GM12878 (cell line): ENCODE data around the gene LIMCH1. TPM values are rescaled to one million over a fixed set of nuclear protein-coding genes. Genes with fewer than 3 reads are reported as not detected.

Source experiments
- ATAC-seq: fragments of 200-7000 bp; cut with Tn5 transposase; 3 replicates; pipeline ENCODE4 v1.9.1; 2020; ENCODE audit warnings: mild to moderate bottlenecking, moderate library complexity
- BruUV-seq: library from RNA; stranded (reverse); fragments of 400-500 nt; replicated peaks from 2 replicates; lab custom pipeline; 2021; lab: Mats Ljungman, UMichigan
- CTCF ChIA-PET: fragments of 300-600 bp; sonication (Branson Sonifier 250); formaldehyde crosslinking; extraction: SDS; loops from one replicate; lab custom pipeline; 2021; ENCODE audit warnings: inconsistent platforms; lab: Yijun Ruan, JAX
- POLR2A ChIA-PET: fragments of 350-600 bp; formaldehyde crosslinking; extraction: SDS; loops from one replicate; lab custom pipeline; 2021; ENCODE audit warnings: inconsistent platforms; lab: Charles Lee
- RAD21 ChIA-PET: fragments of 300-600 bp; sonication (Branson Sonifier 250); formaldehyde crosslinking; loops from one replicate; lab custom pipeline; 2023; ENCODE audit warnings: antibody characterized with exemption; ENCODE audit not compliant: unreplicated experiment; lab: Charles Lee
- SMC1A ChIA-PET: fragments of 300-600 bp; sonication (Branson Sonifier 250); formaldehyde crosslinking; loops from one replicate; lab custom pipeline; 2023; ENCODE audit not compliant: unreplicated experiment, uncharacterized antibody; lab: Charles Lee
- DNase-seq: peaks from one replicate; pipeline ENCODE4 v3.0.0-alpha.2; 2011; ENCODE audit warnings: low read depth, low spot score
- FAIRE-seq: peaks from 3 replicates; lab custom pipeline; 2011; peaks lifted over from hg19 to GRCh38; lab: Jason Lieb, UNC
- H2AFZ ChIP-seq: 2 replicates; pipeline ENCODE4 v1.6.0; 2011; ENCODE audit warnings: low read depth, low read length, control low read depth; ENCODE audit not compliant: control insufficient read depth
- H3K27ac ChIP-seq: 2 replicates; pipeline ENCODE4 v1.5.1; 2011; ENCODE audit warnings: control low read depth; ENCODE audit not compliant: control insufficient read depth, insufficient read depth
- H3K27me3 ChIP-seq, 2 experiments: replicated peaks in 1 of 2; 2 replicates each; pipeline versions ENCODE4 v1.6.0 to v1.6.1; 2011; ENCODE audit warnings: low read length in 1 of 2; ENCODE audit not compliant: control insufficient read depth in 2 of 2, insufficient read depth in 2 of 2
- H3K36me3 ChIP-seq, 2 experiments: 2 replicates each; pipeline ENCODE4 v1.5.1; 2011; ENCODE audit warnings: low read length in 1 of 2; ENCODE audit not compliant: control insufficient read depth in 2 of 2, insufficient read depth in 2 of 2
- H3K4me1 ChIP-seq: 2 replicates; pipeline ENCODE4 v1.6.1; 2011; ENCODE audit warnings: mild to moderate bottlenecking, low read length, moderate library complexity, mixed read lengths; ENCODE audit not compliant: control insufficient read depth, insufficient read depth
- H3K4me2 ChIP-seq: 2 replicates; pipeline ENCODE4 v1.6.0; 2011; ENCODE audit warnings: control low read depth; ENCODE audit not compliant: control insufficient read depth, insufficient read depth
- H3K4me3 ChIP-seq: fragments of 200-600 bp; sonication (generic); 2 replicates; pipeline ENCODE4 v1.5.1; 2016
- H3K79me2 ChIP-seq: 2 replicates; pipeline ENCODE4 v1.6.0; 2011; ENCODE audit warnings: low read length; ENCODE audit not compliant: control insufficient read depth, insufficient read depth
- H3K9ac ChIP-seq: 2 replicates; pipeline ENCODE4 v1.8.0; 2011; ENCODE audit warnings: low read length, control low read depth, mixed read lengths; ENCODE audit not compliant: control insufficient read depth, insufficient read depth
- H3K9me3 ChIP-seq: replicated peaks from 3 replicates; pipeline ENCODE4 v1.5.1; 2011; ENCODE audit warnings: mild to moderate bottlenecking, low read length; ENCODE audit not compliant: control insufficient read depth, insufficient read depth
- H4K20me1 ChIP-seq: 2 replicates; pipeline ENCODE4 v1.6.0; 2011; ENCODE audit not compliant: control insufficient read depth, insufficient read depth
- ASH2L ChIP-seq: fragments of 300-600, 200-600 bp; sonication (generic); IDR thresholded peaks from 2 replicates; pipeline ENCODE4 v1.6.1; 2017; ENCODE audit warnings: low read depth, mild to moderate bottlenecking, borderline replicate concordance
- CBX3 ChIP-seq: fragments of 200-600 bp; sonication (generic); IDR thresholded peaks from 2 replicates; pipeline ENCODE4 v1.6.1; 2016; ENCODE audit warnings: low read depth, borderline replicate concordance
- FOXM1 ChIP-seq: IDR thresholded peaks from 2 replicates; pipeline ENCODE4 v1.6.1; 2012; ENCODE audit warnings: low read depth, mild to moderate bottlenecking, inconsistent platforms, low read length, moderate library complexity
- NBN ChIP-seq: fragments of 450-650 bp; IDR thresholded peaks from 2 replicates; pipeline ENCODE4 v1.6.1; 2016
- NFXL1 ChIP-seq: fragments of 450-650 bp; IDR thresholded peaks from 2 replicates; pipeline ENCODE4 v1.6.1; 2017; ENCODE audit warnings: antibody characterized with exemption, mild to moderate bottlenecking, borderline replicate concordance
- NR2F1 ChIP-seq: fragments of 450-650 bp; conservative IDR thresholded peaks from 2 replicates; pipeline ENCODE4 v1.6.1; 2017; ENCODE audit warnings: mild to moderate bottlenecking
- NRF1 ChIP-seq: conservative IDR thresholded peaks from 2 replicates; pipeline ENCODE4 v1.6.1; 2011; ENCODE audit warnings: mild to moderate bottlenecking, low read depth, low read length, improper control_type of control experiment
- ZSCAN29 ChIP-seq: fragments of 450-650 bp; IDR thresholded peaks from 2 replicates; pipeline ENCODE4 v1.6.1; 2017; ENCODE audit warnings: mild to moderate bottlenecking, moderate library complexity
- WGBS: methylation state at CpG from one replicate; pipeline ENCODE4 v1.1.6; 2016; ENCODE audit warnings: low lambda C conversion rate; ENCODE audit not compliant: insufficient replicate concordance, insufficient coverage; ENCODE audit errors: missing lambda C conversion rate; 5-methylcytosine and 5-hydroxymethylcytosine counted together
- in situ Hi-C: fragments of 300-500 bp; cut with MboI; formaldehyde crosslinking; loops from 9 replicates; pipeline ENCODE4 v1.14.3; 2018; ENCODE audit warnings: mixed read lengths
- intact Hi-C: fragments of 100-400 bp; cut with micrococcal nuclease; formaldehyde crosslinking; loops from one replicate; pipeline ENCODE4 v1.14.2; 2022; ENCODE audit not compliant: unreplicated experiment
- polyA plus RNA-seq, 11 experiments: library from polyadenylated mRNA; depleted of rRNA in 4 of 11; unstranded in 6 of 11; stranded (reverse) in 5 of 11; fragments of >200 nt; fragmentation: Nextera tagmentation in 4 of 11; fragmentation: Illumina TruSeq in 1 of 11; extraction: Ambion mirVana in 4 of 11; extraction: Trizol in 1 of 11; gene quantifications; 1 replicate in 1 of 11; 2 replicates in 10 of 11; pipeline versions ENCODE4 v1.2.1 to v1.2.3, GENCODE V29; 2011 to 2016; ENCODE audit warnings: inconsistent platforms in 2 of 11, missing spikeins in 2 of 11, low read depth in 1 of 11
- total RNA-seq, 4 experiments: library from RNA; depleted of rRNA in 3 of 4; stranded (reverse); fragments of >200 nt in 3 of 4; fragmentation: Illumina TruSeq in 1 of 4; extraction: Trizol in 1 of 4; gene quantifications; 2 replicates each; pipeline versions ENCODE4 v1.2.1 to v1.2.3, GENCODE V29; 2013 to 2021
- TF ChIP-seq, protein P1 (sequence below): fragments of 450-650 bp; conservative IDR thresholded peaks from 2 replicates; pipeline ENCODE4 v1.6.1; 2017; ENCODE audit warnings: mild to moderate bottlenecking, moderate library complexity
- TF ChIP-seq, protein P2 (sequence below): IDR thresholded peaks from 2 replicates; pipeline ENCODE4 v1.6.1; 2012; ENCODE audit warnings: improper control_type of control experiment, low read depth, low read length; ENCODE audit not compliant: insufficient replicate concordance
- TF ChIP-seq, protein P3 (sequence below): IDR thresholded peaks from 2 replicates; pipeline ENCODE4 v1.6.1; 2011; ENCODE audit warnings: low read depth, low read length, improper control_type of control experiment, borderline replicate concordance
- TF ChIP-seq, protein P4 (sequence below): fragments of 450-650 bp; IDR thresholded peaks from 2 replicates; pipeline ENCODE4 v1.6.1; 2016; ENCODE audit warnings: mild to moderate bottlenecking, moderate library complexity, borderline replicate concordance

The LIMCH1 gene
- total and polyA plus RNA-seq, 10 of the 15 experiments (the other 5 are each of a cell fraction or from before 2014, with no cell fraction given), result 0.07 to 0.15 TPM; not detected in 8

GRCh38 chr4:41517121-41517520 is 20.8 kb upstream of the LIMCH1 start:
- FAIRE-seq, result no peak
- RAD21 ChIA-PET, result no interaction called here
- H3K4me2 ChIP-seq, result no peak overlapping the region
- no peaks in the 10 kb centered on the region for H3K36me3 ChIP-seq
- no peak overlapping the region for H2AFZ ChIP-seq
- no peaks in the 10 kb centered on the region for H4K20me1 ChIP-seq
- 28% methylated on average over 4 of the region's 4 CpGs for WGBS
- H3K4me3 ChIP-seq, result no peak overlapping the region
- H3K27ac ChIP-seq, result no peak overlapping the region
- intact Hi-C loops, result no loop called here
- CTCF ChIA-PET, result no interaction called here
- no peak for ATAC-seq
- no peak for DNase-seq
- no peaks in the 10 kb centered on the region for H3K4me1 ChIP-seq
- in situ Hi-C loops, result no loop called here
- POLR2A ChIA-PET, result no interaction called here
- no peak overlapping the region for H3K9ac ChIP-seq
- no peaks in the 10 kb centered on the region for H3K79me2 ChIP-seq
- peaks cover 0 to 2% of the 10 kb centered on the region in 2 experiments; a peak in 1 of 4 replicates for H3K27me3 ChIP-seq
- SMC1A ChIA-PET, result interaction anchor here (1.5 kb wide), 1 partner anchor 90 kb away, joined by 3 read pairs; no protein-coding TSS in a partner anchor
- H3K9me3 ChIP-seq, result no peaks in the 10 kb centered on the region
- no TSS peak for BruUV-seq
- TF ChIP-seq NR2F1 (no peak), ASH2L (no peak), ZSCAN29 (no peak), FOXM1 (no peak), NBN (no peak), NFXL1 (no peak), NRF1 (no peak), CBX3 (no peak)
- TF ChIP-seq, protein P1, sequence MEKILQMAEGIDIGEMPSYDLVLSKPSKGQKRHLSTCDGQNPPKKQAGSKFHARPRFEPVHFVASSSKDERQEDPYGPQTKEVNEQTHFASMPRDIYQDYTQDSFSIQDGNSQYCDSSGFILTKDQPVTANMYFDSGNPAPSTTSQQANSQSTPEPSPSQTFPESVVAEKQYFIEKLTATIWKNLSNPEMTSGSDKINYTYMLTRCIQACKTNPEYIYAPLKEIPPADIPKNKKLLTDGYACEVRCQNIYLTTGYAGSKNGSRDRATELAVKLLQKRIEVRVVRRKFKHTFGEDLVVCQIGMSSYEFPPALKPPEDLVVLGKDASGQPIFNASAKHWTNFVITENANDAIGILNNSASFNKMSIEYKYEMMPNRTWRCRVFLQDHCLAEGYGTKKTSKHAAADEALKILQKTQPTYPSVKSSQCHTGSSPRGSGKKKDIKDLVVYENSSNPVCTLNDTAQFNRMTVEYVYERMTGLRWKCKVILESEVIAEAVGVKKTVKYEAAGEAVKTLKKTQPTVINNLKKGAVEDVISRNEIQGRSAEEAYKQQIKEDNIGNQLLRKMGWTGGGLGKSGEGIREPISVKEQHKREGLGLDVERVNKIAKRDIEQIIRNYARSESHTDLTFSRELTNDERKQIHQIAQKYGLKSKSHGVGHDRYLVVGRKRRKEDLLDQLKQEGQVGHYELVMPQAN, result no peak
- TF ChIP-seq, protein P2, sequence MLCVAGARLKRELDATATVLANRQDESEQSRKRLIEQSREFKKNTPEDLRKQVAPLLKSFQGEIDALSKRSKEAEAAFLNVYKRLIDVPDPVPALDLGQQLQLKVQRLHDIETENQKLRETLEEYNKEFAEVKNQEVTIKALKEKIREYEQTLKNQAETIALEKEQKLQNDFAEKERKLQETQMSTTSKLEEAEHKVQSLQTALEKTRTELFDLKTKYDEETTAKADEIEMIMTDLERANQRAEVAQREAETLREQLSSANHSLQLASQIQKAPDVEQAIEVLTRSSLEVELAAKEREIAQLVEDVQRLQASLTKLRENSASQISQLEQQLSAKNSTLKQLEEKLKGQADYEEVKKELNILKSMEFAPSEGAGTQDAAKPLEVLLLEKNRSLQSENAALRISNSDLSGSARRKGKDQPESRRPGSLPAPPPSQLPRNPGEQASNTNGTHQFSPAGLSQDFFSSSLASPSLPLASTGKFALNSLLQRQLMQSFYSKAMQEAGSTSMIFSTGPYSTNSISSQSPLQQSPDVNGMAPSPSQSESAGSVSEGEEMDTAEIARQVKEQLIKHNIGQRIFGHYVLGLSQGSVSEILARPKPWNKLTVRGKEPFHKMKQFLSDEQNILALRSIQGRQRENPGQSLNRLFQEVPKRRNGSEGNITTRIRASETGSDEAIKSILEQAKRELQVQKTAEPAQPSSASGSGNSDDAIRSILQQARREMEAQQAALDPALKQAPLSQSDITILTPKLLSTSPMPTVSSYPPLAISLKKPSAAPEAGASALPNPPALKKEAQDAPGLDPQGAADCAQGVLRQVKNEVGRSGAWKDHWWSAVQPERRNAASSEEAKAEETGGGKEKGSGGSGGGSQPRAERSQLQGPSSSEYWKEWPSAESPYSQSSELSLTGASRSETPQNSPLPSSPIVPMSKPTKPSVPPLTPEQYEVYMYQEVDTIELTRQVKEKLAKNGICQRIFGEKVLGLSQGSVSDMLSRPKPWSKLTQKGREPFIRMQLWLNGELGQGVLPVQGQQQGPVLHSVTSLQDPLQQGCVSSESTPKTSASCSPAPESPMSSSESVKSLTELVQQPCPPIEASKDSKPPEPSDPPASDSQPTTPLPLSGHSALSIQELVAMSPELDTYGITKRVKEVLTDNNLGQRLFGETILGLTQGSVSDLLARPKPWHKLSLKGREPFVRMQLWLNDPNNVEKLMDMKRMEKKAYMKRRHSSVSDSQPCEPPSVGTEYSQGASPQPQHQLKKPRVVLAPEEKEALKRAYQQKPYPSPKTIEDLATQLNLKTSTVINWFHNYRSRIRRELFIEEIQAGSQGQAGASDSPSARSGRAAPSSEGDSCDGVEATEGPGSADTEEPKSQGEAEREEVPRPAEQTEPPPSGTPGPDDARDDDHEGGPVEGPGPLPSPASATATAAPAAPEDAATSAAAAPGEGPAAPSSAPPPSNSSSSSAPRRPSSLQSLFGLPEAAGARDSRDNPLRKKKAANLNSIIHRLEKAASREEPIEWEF, result no peak
- TF ChIP-seq, protein P3, sequence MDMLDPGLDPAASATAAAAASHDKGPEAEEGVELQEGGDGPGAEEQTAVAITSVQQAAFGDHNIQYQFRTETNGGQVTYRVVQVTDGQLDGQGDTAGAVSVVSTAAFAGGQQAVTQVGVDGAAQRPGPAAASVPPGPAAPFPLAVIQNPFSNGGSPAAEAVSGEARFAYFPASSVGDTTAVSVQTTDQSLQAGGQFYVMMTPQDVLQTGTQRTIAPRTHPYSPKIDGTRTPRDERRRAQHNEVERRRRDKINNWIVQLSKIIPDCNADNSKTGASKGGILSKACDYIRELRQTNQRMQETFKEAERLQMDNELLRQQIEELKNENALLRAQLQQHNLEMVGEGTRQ, result no peak
- TF ChIP-seq, protein P4, sequence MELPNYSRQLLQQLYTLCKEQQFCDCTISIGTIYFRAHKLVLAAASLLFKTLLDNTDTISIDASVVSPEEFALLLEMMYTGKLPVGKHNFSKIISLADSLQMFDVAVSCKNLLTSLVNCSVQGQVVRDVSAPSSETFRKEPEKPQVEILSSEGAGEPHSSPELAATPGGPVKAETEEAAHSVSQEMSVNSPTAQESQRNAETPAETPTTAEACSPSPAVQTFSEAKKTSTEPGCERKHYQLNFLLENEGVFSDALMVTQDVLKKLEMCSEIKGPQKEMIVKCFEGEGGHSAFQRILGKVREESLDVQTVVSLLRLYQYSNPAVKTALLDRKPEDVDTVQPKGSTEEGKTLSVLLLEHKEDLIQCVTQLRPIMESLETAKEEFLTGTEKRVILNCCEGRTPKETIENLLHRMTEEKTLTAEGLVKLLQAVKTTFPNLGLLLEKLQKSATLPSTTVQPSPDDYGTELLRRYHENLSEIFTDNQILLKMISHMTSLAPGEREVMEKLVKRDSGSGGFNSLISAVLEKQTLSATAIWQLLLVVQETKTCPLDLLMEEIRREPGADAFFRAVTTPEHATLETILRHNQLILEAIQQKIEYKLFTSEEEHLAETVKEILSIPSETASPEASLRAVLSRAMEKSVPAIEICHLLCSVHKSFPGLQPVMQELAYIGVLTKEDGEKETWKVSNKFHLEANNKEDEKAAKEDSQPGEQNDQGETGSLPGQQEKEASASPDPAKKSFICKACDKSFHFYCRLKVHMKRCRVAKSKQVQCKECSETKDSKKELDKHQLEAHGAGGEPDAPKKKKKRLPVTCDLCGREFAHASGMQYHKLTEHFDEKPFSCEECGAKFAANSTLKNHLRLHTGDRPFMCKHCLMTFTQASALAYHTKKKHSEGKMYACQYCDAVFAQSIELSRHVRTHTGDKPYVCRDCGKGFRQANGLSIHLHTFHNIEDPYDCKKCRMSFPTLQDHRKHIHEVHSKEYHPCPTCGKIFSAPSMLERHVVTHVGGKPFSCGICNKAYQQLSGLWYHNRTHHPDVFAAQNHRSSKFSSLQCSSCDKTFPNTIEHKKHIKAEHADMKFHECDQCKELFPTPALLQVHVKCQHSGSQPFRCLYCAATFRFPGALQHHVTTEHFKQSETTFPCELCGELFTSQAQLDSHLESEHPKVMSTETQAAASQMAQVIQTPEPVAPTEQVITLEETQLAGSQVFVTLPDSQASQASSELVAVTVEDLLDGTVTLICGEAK, result no peak
